Ascending aorta (tissue), 2 donors: ENCODE measurements around the gene CNNM3. TPM values are rescaled to one million over a fixed set of nuclear protein-coding genes. Genes with fewer than 3 reads are reported as not detected.

ENCODE experiments used
- DNase-seq, 2 donors: peaks; one replicate each; pipeline ENCODE4 v3.0.0-alpha.2; 2019; ENCODE audit warnings: low spot score in 2 of 2
- H3K27ac ChIP-seq, 2 donors: fragments of 200-600 bp; sonication (generic); one replicate each; pipeline ENCODE4 v1.5.1; 2016 to 2017; ENCODE audit warnings: mild to moderate bottlenecking in 1 of 2
- H3K27me3 ChIP-seq: fragments of 200-600 bp; sonication (generic); one replicate; pipeline ENCODE4 v1.5.1; 2017
- H3K36me3 ChIP-seq, 2 donors: fragments of 200-600 bp; sonication (generic); one replicate each; pipeline ENCODE4 v1.5.1; 2016
- H3K4me1 ChIP-seq, 2 donors: fragments of 200-600 bp; sonication (generic); one replicate each; pipeline ENCODE4 v1.5.1; 2016 to 2017; ENCODE audit warnings: mild to moderate bottlenecking in 1 of 2
- H3K4me3 ChIP-seq, 2 donors: fragments of 200-600 bp; sonication (generic); one replicate each; pipeline ENCODE4 v1.5.1; 2016 to 2017; ENCODE audit warnings: mild to moderate bottlenecking in 1 of 2
- H3K9me3 ChIP-seq, 2 donors: fragments of 200-600 bp; sonication (generic); one replicate each; pipeline ENCODE4 v1.5.1; 2016
- intact Hi-C: fragments of 100-400 bp; cut with DNase I; formaldehyde crosslinking; loops from one replicate; pipeline ENCODE4 v1.15.1; 2023
- total RNA-seq: library from RNA; depleted of rRNA; stranded (reverse); fragments of >200 nt; gene quantifications from one replicate; pipeline ENCODE4 v1.1.0, GENCODE V29; 2016
- TF ChIP-seq, protein P1 (sequence below), 3 experiments: fragments of 200-600 bp in 2 of 3; fragments of 450-650 bp in 1 of 3; sonication (generic) in 2 of 3; IDR thresholded peaks; one replicate each; pipeline ENCODE4 v1.5.1; 2016 to 2019; ENCODE audit warnings: antibody characterized with exemption in 3 of 3, mild to moderate bottlenecking in 1 of 3, moderate library complexity in 1 of 3

The CNNM3 gene
- total RNA-seq, 1 donor from 2014 or later: 24.5 TPM

DNA sequence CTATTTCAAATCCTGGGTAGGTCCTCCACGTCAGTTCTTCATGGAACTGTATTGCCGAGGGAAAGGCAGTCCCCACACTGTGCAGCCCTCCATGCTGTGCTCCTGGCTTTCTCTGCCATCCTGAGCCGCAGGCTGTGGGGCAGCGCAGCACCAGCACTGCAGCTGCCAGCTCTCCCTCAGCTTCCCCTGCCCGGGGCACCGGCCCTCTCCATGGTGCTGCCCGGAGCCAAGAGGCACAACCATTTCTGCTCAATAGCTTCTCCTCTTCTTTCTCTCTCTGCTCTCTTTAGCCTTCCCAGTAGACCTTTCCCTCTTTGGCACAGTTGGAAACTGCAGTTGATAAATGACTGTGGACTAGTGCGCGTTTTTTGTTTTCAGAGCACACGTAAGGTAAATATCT is 15.6 kb downstream of the CNNM3 start:
- Histone ChIP-seq H3K9me3 (no peaks in the 10 kb centered on the region), H3K4me1 (no peaks in the 10 kb centered on the region), H3K4me3 (no peak overlapping the region), H3K27ac (no peak overlapping the region), H3K36me3 (peaks cover 58 to 67% of the 10 kb centered on the region in 2 donors), H3K27me3 (no peaks in the 10 kb centered on the region)
- intact Hi-C loops: no loop called here
- no peak for DNase-seq
- TF ChIP-seq, protein P1, sequence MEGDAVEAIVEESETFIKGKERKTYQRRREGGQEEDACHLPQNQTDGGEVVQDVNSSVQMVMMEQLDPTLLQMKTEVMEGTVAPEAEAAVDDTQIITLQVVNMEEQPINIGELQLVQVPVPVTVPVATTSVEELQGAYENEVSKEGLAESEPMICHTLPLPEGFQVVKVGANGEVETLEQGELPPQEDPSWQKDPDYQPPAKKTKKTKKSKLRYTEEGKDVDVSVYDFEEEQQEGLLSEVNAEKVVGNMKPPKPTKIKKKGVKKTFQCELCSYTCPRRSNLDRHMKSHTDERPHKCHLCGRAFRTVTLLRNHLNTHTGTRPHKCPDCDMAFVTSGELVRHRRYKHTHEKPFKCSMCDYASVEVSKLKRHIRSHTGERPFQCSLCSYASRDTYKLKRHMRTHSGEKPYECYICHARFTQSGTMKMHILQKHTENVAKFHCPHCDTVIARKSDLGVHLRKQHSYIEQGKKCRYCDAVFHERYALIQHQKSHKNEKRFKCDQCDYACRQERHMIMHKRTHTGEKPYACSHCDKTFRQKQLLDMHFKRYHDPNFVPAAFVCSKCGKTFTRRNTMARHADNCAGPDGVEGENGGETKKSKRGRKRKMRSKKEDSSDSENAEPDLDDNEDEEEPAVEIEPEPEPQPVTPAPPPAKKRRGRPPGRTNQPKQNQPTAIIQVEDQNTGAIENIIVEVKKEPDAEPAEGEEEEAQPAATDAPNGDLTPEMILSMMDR (IDR thresholded peaks at IDR 0.05): no peak

DNA sequence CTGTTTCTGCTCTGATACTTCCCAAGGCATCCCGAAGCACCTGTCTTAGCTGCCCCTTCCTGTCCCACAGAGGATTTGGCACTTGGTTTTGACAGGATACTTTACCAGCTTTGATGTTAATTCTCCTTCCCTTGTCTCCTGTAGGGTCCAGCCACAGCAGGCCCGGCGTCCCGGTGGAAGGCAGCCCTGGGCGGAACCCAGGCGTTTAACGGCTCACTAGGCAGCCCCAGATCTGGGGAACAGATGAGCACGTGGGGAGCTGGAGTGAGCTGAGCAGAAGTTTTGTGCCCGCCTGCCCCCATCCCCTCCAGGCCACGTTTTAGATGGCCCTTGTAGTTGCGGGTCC is 16.3 kb downstream of the CNNM3 start:
- DNase-seq: no peak
- H3K9me3 ChIP-seq: no peaks in the 10 kb centered on the region
- H3K36me3 ChIP-seq: peaks cover 55 to 62% of the 10 kb centered on the region in 2 donors
- intact Hi-C loops: no loop called here
- TF ChIP-seq, protein P1 (IDR thresholded peaks at IDR 0.05): no peak
- H3K4me3 ChIP-seq: no peak overlapping the region
- H3K4me1 ChIP-seq: no peaks in the 10 kb centered on the region
- no peak overlapping the region for H3K27ac ChIP-seq
- H3K27me3 ChIP-seq: no peaks in the 10 kb centered on the region

DNA sequence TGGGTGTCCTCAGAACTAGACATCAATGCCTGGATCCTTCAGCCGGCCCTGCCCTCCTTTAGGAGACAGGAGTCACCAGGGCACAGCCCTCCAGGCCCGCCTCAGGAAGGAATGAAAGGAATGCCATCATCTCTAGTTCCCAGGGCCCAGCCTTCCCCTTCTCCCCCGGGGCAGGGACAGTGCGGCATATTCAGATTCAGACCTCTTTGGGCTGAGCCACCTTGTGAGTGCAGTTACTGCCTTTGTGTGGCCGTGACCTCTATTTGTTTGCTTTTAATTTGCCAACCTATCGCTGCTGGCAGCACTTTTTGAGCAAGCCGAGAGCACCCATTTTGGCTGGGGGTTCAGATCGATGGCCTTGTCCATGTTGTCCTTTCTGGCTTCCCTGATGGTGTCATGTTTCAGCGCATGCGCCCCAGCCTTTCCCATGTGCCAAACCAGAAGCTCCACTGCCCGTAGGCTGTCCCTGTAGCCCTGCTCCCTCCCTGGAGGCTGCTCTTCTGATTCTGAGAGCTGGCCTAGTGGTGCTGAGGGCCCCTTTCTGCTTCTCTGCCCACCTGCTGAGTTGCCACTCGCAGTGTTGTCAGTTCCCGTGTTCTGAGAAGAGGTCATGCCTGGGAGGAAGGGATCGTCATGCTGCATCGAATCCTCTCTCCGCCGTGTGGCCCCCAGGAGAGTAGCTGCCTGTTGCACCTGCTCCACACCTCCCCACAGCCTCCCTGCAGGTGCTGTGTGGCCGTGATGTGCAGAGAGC is 16.9 kb downstream of the CNNM3 start:
- no peak for DNase-seq
- TF ChIP-seq, protein P1 (IDR thresholded peaks at IDR 0.05): no peak
- no peaks in the 10 kb centered on the region for H3K4me1 ChIP-seq
- H3K27ac ChIP-seq: peak overlapping the region in 1 of 2 donors; percentile 6
- H3K9me3 ChIP-seq: no peaks in the 10 kb centered on the region
- H3K27me3 ChIP-seq: no peaks in the 10 kb centered on the region
- peaks cover 51 to 61% of the 10 kb centered on the region in 2 donors for H3K36me3 ChIP-seq
- H3K4me3 ChIP-seq: no peak overlapping the region
- intact Hi-C loops: no loop called here

DNA sequence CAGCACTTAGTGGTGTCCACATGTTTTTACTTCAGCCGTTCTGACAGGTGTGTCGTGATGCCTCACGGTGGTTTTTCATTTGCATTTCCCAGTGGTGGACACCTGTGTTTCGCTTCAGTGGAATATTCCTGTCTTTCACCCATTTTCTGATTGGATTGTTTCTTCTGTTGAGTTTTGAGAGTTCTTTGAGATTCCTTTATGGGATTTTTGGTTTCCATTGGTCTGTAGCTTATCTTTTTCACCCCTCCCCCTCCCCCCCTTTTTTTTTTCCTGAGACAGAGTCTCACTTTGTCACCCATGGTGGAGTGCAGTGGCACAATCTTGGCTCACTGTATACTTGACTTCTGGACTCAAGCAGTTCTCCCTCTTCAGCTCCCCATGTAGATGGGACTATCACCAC is 19.8 kb downstream of the CNNM3 start:
- Histone ChIP-seq H3K27me3 (no peaks in the 10 kb centered on the region), H3K4me1 (no peaks in the 10 kb centered on the region), H3K27ac (no peak overlapping the region), H3K9me3 (no peaks in the 10 kb centered on the region), H3K36me3 (peaks cover 22 to 32% of the 10 kb centered on the region in 2 donors), H3K4me3 (no peak overlapping the region)
- no peak for DNase-seq
- intact Hi-C loops: no loop called here
- TF ChIP-seq, protein P1 (IDR thresholded peaks at IDR 0.05): no peak

DNA sequence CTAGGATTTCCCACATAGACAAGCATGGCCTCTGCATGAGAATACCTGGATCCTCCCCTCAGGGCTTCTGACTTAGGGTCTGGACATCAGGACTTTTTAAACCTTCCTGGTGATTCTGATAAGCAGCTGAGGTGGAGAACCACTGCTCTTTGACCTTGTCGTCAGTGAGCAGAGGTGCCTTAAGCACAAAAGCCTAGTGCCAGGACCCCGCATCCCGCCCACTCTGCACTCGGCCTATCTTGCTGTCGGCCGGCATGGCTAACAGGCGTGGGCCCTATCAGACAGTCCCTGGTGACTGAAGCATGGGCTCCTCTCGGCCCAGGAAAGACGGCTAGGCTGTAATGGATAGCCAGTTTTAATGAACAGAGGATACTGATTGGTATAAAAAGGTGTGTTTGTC is 21.5 kb downstream of the CNNM3 start:
- TF ChIP-seq, protein P1 (IDR thresholded peaks at IDR 0.05): no peak
- H3K4me1 ChIP-seq: no peaks in the 10 kb centered on the region
- no peaks in the 10 kb centered on the region for H3K27me3 ChIP-seq
- H3K9me3 ChIP-seq: no peaks in the 10 kb centered on the region
- intact Hi-C loops: no loop called here
- peaks cover 8 to 15% of the 10 kb centered on the region in 2 donors for H3K36me3 ChIP-seq
- no peak overlapping the region for H3K4me3 ChIP-seq
- no peak for DNase-seq
- H3K27ac ChIP-seq: no peak overlapping the region
